ENCODE measurements around the gene GLA. TPM values are rescaled to one million over a fixed set of nuclear protein-coding genes. Genes with fewer than 3 reads are reported as not detected.

The GLA gene
- total RNA-seq, 1 donor from 2014 or later, result 51.1 TPM

GRCh38 chrX:101410461-101410860 lies 2.7 kb upstream of the GLA start:
- DNase-seq (no peak), ATAC-seq (no peak)
- H3K4me1 ChIP-seq, result peaks cover 28% of the 10 kb centered on the region
- no peak overlapping the region for H3K27ac ChIP-seq
- no peak for TF ChIP-seq CTCF (IDR thresholded peaks at IDR 0.05)
- peaks cover 22% of the 10 kb centered on the region for H3K36me3 ChIP-seq
- no peaks in the 10 kb centered on the region for H3K9me3 ChIP-seq
- intact Hi-C loops (cut with DNase I), result no loop called here
- no peaks in the 10 kb centered on the region for H3K27me3 ChIP-seq (ENCODE audit: low read depth)
- peak overlapping the region; percentile 65 for H3K4me3 ChIP-seq

- H3K36me3 ChIP-seq, result peaks cover 22% of the 10 kb centered on the region
- H3K4me3 ChIP-seq, result peak overlapping the region; percentile 65
- H3K27me3 ChIP-seq (ENCODE audit: low read depth), result no peaks in the 10 kb centered on the region
- DNase-seq (no peak), ATAC-seq (no peak)
- no peak for TF ChIP-seq CTCF (IDR thresholded peaks at IDR 0.05)
- intact Hi-C loops (cut with DNase I), result no loop called here
- H3K27ac ChIP-seq, result peak overlapping the region; percentile 94
- no peaks in the 10 kb centered on the region for H3K9me3 ChIP-seq
- peaks cover 28% of the 10 kb centered on the region for H3K4me1 ChIP-seq
These were observed 1.3 kb upstream of the GLA start for GRCh38 chrX:101409043-101409442.

- DNase-seq, result no peak
- Histone ChIP-seq H3K4me3 (peak overlapping the region; percentile 65), H3K36me3 (peaks cover 22% of the 10 kb centered on the region), H3K4me1 (peaks cover 28% of the 10 kb centered on the region), H3K27ac (peak overlapping the region; percentile 94), H3K27me3 (ENCODE audit: low read depth) (no peaks in the 10 kb centered on the region), H3K9me3 (no peaks in the 10 kb centered on the region)
- intact Hi-C loops (cut with DNase I), result no loop called here
- no peak for TF ChIP-seq CTCF (IDR thresholded peaks at IDR 0.05)
- ATAC-seq, result peak in 1 of 2 donors; percentile 26
These were observed 762 bp upstream of the GLA start for GRCh38 chrX:101408532-101408841.

GRCh38 chrX:101407167-101407747 lies 468 bp downstream of the GLA start:
- DNase-seq, result no peak
- peak in 1 of 2 donors; percentile 18 for ATAC-seq

GRCh38 chrX:101399825-101400224 lies 7.9 kb downstream of the GLA start:
- no peaks in the 10 kb centered on the region for H3K9me3 ChIP-seq
- TF ChIP-seq CTCF (IDR thresholded peaks at IDR 0.05), result no peak
- H3K27me3 ChIP-seq (ENCODE audit: low read depth), result no peaks in the 10 kb centered on the region
- intact Hi-C loops (cut with DNase I), result no loop called here
- no peak overlapping the region for H3K27ac ChIP-seq
- no peaks in the 10 kb centered on the region for H3K4me1 ChIP-seq
- peaks cover 32% of the 10 kb centered on the region for H3K36me3 ChIP-seq
- DNase-seq (no peak), ATAC-seq (no peak)
- no peak overlapping the region for H3K4me3 ChIP-seq

More at GRCh38 chrX:101407167-101407747, 468 bp downstream of the GLA start:
- Histone ChIP-seq H3K9me3 (no peaks in the 10 kb centered on the region), H3K4me3 (peak overlapping the region; percentile 65), H3K27ac (peak overlapping the region; percentile 94), H3K36me3 (peaks cover 12% of the 10 kb centered on the region), H3K27me3 (ENCODE audit: low read depth) (no peaks in the 10 kb centered on the region), H3K4me1 (peaks cover 27% of the 10 kb centered on the region)
- intact Hi-C loops (cut with DNase I), result no loop called here
- TF ChIP-seq CTCF (IDR thresholded peaks at IDR 0.05), result no peak

Data from lower lobe of right lung (tissue), 2 donors.